PC-9 (cell line): ENCODE data around the gene MOB1A. TPM values are rescaled to one million over a fixed set of nuclear protein-coding genes. Genes with fewer than 3 reads are reported as not detected.

Source experiments
- BruUV-seq: library from RNA; stranded (reverse); fragments of 400-500 nt; replicated peaks from 2 replicates; lab custom pipeline; 2021; lab: Mats Ljungman, UMichigan
- CTCF ChIA-PET: fragments of 300-600 bp; sonication (Branson Sonifier 250); formaldehyde crosslinking; loops from one replicate; lab custom pipeline; 2022; ENCODE audit warnings: antibody characterized with exemption; lab: Charles Lee
- POLR2A ChIA-PET: fragments of 300-600 bp; sonication (Branson Sonifier 250); formaldehyde crosslinking; loops from one replicate; lab custom pipeline; 2022; ENCODE audit warnings: antibody characterized with exemption; ENCODE audit not compliant: unreplicated experiment; lab: Charles Lee
- DNase-seq, 2 experiments: peaks; one replicate each; pipeline versions ENCODE4 v3.0.0 to v3.0.0-alpha.2; 2015 to 2022; ENCODE audit warnings: mixed read lengths in 1 of 2
- H2AFZ ChIP-seq: fragments of 200-600 bp; sonication (generic); 2 replicates; pipeline ENCODE4 v1.8.1; 2017; ENCODE audit warnings: antibody characterized with exemption
- H3F3A ChIP-seq: fragments of 200-600 bp; sonication (generic); 2 replicates; pipeline ENCODE4 v1.8.1; 2017; ENCODE audit warnings: antibody characterized with exemption, mild to moderate bottlenecking, low read depth; ENCODE audit not compliant: insufficient read depth
- H3K27ac ChIP-seq: fragments of 200-600 bp; sonication (generic); 2 replicates; pipeline ENCODE4 v1.6.1; 2016; ENCODE audit warnings: mixed run types
- H3K27me3 ChIP-seq: fragments of 200-600 bp; sonication (generic); 2 replicates; pipeline ENCODE4 v1.6.1; 2016; ENCODE audit warnings: low read depth, mixed run types; ENCODE audit not compliant: insufficient read depth
- H3K36me3 ChIP-seq: fragments of 200-600 bp; sonication (generic); 2 replicates; pipeline ENCODE4 v1.6.1; 2016; ENCODE audit warnings: low read depth, mixed run types
- H3K4me1 ChIP-seq: fragments of 200-600 bp; sonication (generic); replicated peaks from 2 replicates; pipeline ENCODE4 v1.6.1; 2016; ENCODE audit warnings: mixed run types; ENCODE audit not compliant: insufficient read depth
- H3K4me2 ChIP-seq: fragments of 200-600 bp; sonication (generic); 2 replicates; pipeline ENCODE4 v1.6.1; 2017; ENCODE audit warnings: mixed run types
- H3K4me3 ChIP-seq: fragments of 200-600 bp; sonication (generic); 2 replicates; pipeline ENCODE4 v1.6.1; 2016; ENCODE audit warnings: mixed run types
- H3K79me2 ChIP-seq: fragments of 200-600 bp; sonication (generic); 2 replicates; pipeline ENCODE4 v1.6.1; 2017; ENCODE audit warnings: low read depth, mixed run types
- H3K9me2 ChIP-seq: fragments of 200-600 bp; sonication (generic); 2 replicates; pipeline ENCODE4 v1.8.1; 2017; ENCODE audit warnings: mild to moderate bottlenecking; ENCODE audit not compliant: insufficient read depth
- H3K9me3 ChIP-seq: fragments of 200-600 bp; sonication (generic); 2 replicates; pipeline ENCODE4 v1.8.1; 2016; ENCODE audit warnings: low read depth; ENCODE audit not compliant: insufficient read depth
- H4K20me1 ChIP-seq: fragments of 200-600 bp; sonication (generic); 2 replicates; pipeline ENCODE4 v1.8.1; 2017; ENCODE audit not compliant: insufficient read depth
- EZH2 ChIP-seq: fragments of 200-600 bp; sonication (generic); IDR thresholded peaks from 2 replicates; pipeline ENCODE4 v1.8.0; 2017; ENCODE audit warnings: antibody characterized with exemption, low read depth
- intact Hi-C: fragments of 100-400 bp; cut with micrococcal nuclease; formaldehyde crosslinking; loops from one replicate; pipeline ENCODE4 v1.10.0; 2022; ENCODE audit not compliant: unreplicated experiment
- total RNA-seq: library from RNA; stranded (reverse); gene quantifications from 2 replicates; pipeline ENCODE4 v1.2.3, GENCODE V29; 2021
- TF ChIP-seq, protein P1 (sequence below): fragments of 200-600 bp; sonication (generic); conservative IDR thresholded peaks from 2 replicates; pipeline ENCODE4 v1.6.1; 2017; ENCODE audit warnings: mixed run types, antibody characterized with exemption, mild to moderate bottlenecking, moderate library complexity

MOB1A gene
- total RNA-seq, 1 experiment from 2014 or later = 143 TPM

DNA sequence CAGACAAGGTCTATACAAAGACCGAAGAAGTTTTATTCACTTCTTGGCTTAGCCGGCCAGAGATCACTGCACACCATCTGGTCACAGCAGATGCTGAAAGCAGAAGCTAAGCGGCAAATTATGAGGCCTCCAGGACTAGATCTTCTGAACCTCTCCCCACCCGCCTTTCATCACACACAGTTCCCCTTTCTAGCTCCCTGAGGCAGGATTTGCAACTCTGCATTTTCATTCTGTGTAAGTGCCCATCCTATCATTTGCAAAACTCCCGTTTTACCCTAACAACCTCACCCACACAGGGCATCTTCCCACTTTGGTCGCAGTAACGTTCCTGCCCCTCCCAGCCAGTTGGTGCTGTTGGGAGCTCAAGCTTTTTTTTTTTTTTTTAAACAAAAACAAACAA is 3.1 kb upstream of the MOB1A start:
- Histone ChIP-seq H3K36me3 (peaks cover 3% of the 10 kb centered on the region), H3K4me1 (peaks cover 11% of the 10 kb centered on the region), H2AFZ (no peak overlapping the region), H3K27me3 (no peaks in the 10 kb centered on the region), H3K9me2 (no peaks in the 10 kb centered on the region), H3F3A (peaks cover 4% of the 10 kb centered on the region; the same call in 1 of the 2 replicates), H3K27ac (no peak overlapping the region), H4K20me1 (peaks cover 14% of the 10 kb centered on the region), H3K4me3 (no peak overlapping the region), H3K79me2 (peaks cover 18% of the 10 kb centered on the region), H3K9me3 (no peaks in the 10 kb centered on the region), H3K4me2 (no peak overlapping the region)
- ChIA-PET CTCF (interaction anchor here (0.6 to 0.7 kb wide), 4 partner anchors 36 to 947 kb away, joined by 4 to 13 read pairs (median 7); no protein-coding TSS in a partner anchor), POLR2A (no interaction called here)
- TF ChIP-seq EZH2 = no peak
- TF ChIP-seq, protein P1, sequence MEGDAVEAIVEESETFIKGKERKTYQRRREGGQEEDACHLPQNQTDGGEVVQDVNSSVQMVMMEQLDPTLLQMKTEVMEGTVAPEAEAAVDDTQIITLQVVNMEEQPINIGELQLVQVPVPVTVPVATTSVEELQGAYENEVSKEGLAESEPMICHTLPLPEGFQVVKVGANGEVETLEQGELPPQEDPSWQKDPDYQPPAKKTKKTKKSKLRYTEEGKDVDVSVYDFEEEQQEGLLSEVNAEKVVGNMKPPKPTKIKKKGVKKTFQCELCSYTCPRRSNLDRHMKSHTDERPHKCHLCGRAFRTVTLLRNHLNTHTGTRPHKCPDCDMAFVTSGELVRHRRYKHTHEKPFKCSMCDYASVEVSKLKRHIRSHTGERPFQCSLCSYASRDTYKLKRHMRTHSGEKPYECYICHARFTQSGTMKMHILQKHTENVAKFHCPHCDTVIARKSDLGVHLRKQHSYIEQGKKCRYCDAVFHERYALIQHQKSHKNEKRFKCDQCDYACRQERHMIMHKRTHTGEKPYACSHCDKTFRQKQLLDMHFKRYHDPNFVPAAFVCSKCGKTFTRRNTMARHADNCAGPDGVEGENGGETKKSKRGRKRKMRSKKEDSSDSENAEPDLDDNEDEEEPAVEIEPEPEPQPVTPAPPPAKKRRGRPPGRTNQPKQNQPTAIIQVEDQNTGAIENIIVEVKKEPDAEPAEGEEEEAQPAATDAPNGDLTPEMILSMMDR = no peak
- intact Hi-C loops = no loop called here
- DNase-seq = no peak
- BruUV-seq = no TSS peak

DNA sequence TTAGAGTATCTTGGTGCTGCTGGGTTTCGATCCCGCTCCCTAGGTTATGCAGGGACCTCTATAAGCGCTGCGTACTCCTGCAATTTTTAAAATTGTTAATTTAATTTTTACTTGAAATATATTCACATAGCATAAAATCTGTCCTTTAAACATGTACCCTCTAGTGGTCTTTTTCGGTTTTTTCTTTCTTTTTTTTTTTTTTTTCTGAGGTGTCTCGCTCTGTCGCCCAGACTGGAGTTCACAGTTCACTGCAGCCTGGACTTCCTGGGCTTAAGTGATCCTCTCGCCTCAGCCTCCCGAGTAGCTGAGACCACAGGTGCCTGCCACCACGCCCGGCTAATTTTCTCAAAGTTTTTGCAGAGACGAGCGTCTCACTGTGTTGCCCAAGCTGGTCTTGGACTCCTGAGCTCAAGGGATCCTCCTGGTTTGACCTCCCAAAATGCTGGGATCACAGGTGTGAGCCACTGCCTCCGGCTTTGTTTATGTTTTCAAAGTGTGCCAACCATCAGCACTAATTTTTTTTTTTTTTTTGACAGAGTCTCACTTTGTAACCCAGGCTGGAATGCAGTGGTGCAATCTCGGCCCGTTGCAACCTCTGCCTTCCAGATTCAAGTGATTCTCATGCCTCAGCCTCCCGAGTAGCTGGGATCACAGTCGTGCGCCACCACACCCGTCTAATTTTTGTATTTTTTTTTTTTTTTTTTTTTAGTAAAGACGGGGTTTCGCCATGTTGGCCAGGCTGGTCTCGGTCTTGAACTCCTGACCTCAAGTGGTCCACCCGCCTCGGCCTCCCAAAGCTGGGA is 585 bp upstream of the MOB1A start:
- POLR2A ChIA-PET = interaction anchor here (0.6 to 1.0 kb wide), 7 partner anchors 9 to 388 kb away, joined by 3 to 8 read pairs (median 5); no protein-coding TSS in a partner anchor
- Histone ChIP-seq H2AFZ (peak overlapping the region; percentile 83), H3F3A (peaks cover 4% of the 10 kb centered on the region; the same call in 1 of the 2 replicates), H3K4me2 (peak overlapping the region; percentile 95), H3K27me3 (no peaks in the 10 kb centered on the region), H3K4me1 (peaks cover 21% of the 10 kb centered on the region), H3K9me2 (no peaks in the 10 kb centered on the region), H3K27ac (peak overlapping the region; percentile 45; the same call in 1 of the 2 replicates), H3K36me3 (peaks cover 5% of the 10 kb centered on the region), H3K9me3 (no peaks in the 10 kb centered on the region), H3K4me3 (peak overlapping the region; percentile 84), H3K79me2 (peaks cover 43% of the 10 kb centered on the region), H4K20me1 (peaks cover 39% of the 10 kb centered on the region)
- peak in 1 of 2 experiments; percentile 44 for DNase-seq
- TSS peak; percentile 92 for BruUV-seq
- intact Hi-C loops = no loop called here
- CTCF ChIA-PET = interaction anchor here (0.6 to 0.7 kb wide), 2 partner anchors 280 to 1388 kb away, joined by 5 to 6 read pairs; no protein-coding TSS in a partner anchor
- TF ChIP-seq, protein P1 = peak; percentile 57; the same call in 1 of the 2 replicates
- TF ChIP-seq EZH2 = no peak

DNA sequence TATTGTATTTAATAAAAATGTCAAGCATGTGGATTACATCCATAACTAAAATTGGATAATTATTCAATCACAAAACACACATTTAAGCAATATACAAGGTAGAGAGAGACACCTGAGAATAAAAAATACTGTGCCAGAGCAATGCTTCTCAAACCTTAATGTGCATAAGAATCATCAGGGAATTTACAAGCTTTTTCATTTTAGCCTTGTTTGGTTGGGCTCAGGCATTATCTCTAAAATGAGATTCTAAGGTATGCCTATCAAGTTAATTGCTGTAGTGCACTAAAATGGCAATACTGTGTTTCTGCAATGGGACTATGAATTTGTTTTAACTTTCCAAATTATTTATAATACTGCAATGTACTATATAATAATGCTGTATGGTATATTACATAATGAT is 983 bp downstream of the MOB1A start:
- intact Hi-C loops = loop anchor here (1.0 kb wide), 1 partner anchor 21 kb away; the partner anchor contains the start of gene MTHFD2
- H3F3A ChIP-seq = peaks cover 4% of the 10 kb centered on the region; the same call in 1 of the 2 replicates
- H3K4me1 ChIP-seq = peaks cover 21% of the 10 kb centered on the region
- DNase-seq = no peak
- no peaks in the 10 kb centered on the region for H3K27me3 ChIP-seq
- peak overlapping the region; percentile 76 for H3K27ac ChIP-seq
- ChIA-PET CTCF (interaction anchor here (0.6 kb wide), 1 partner anchor 90 kb away, joined by 3 read pairs; no protein-coding TSS in a partner anchor), POLR2A (interaction anchor here (0.7 kb wide), 1 partner anchor 349 kb away, joined by 3 read pairs; no protein-coding TSS in a partner anchor)
- H3K9me2 ChIP-seq = no peaks in the 10 kb centered on the region
- peaks cover 54% of the 10 kb centered on the region for H4K20me1 ChIP-seq
- peaks cover 58% of the 10 kb centered on the region for H3K79me2 ChIP-seq
- H2AFZ ChIP-seq = peak overlapping the region; percentile 83
- no TSS peak for BruUV-seq
- no peaks in the 10 kb centered on the region for H3K9me3 ChIP-seq
- peak overlapping the region; percentile 84 for H3K4me3 ChIP-seq
- peaks cover 5% of the 10 kb centered on the region for H3K36me3 ChIP-seq
- TF ChIP-seq, protein P1 = no peak
- peak overlapping the region; percentile 95 for H3K4me2 ChIP-seq
